Tibial artery (tissue), 4 donors: Measurements from ENCODE around the gene H1-8.

Source experiments
- DNase-seq, 2 donors: peaks; one replicate each; pipeline ENCODE4 v3.0.0-alpha.2; 2019
- H3K27ac ChIP-seq, 2 donors: fragments of 200-600 bp; sonication (generic) in 1 of 2; 1 replicate in 1 of 2; 2 replicates in 1 of 2; pipeline ENCODE4 v1.5.1; 2018 to 2019; ENCODE audit warnings: mild to moderate bottlenecking in 1 of 2
- H3K27me3 ChIP-seq, 2 donors: fragments of 200-600 bp; sonication (generic) in 1 of 2; one replicate each; pipeline versions ENCODE4 v1.5.1 to v1.6.0; 2016 to 2019
- H3K36me3 ChIP-seq, 3 donors: fragments of 200-600 bp; sonication (generic) in 2 of 3; one replicate each; pipeline ENCODE4 v1.5.1; 2016 to 2019; ENCODE audit warnings: mild to moderate bottlenecking in 2 of 3
- H3K4me1 ChIP-seq, 4 donors: fragments of 200-600 bp; sonication (generic) in 2 of 4; 1 replicate in 3 of 4; 2 replicates in 1 of 4; pipeline ENCODE4 v1.5.1; 2016 to 2019
- H3K4me3 ChIP-seq, 2 donors: fragments of 200-600 bp; sonication (generic) in 1 of 2; 1 replicate in 1 of 2; 2 replicates in 1 of 2; pipeline ENCODE4 v1.5.1; 2018 to 2019; ENCODE audit warnings: mild to moderate bottlenecking in 2 of 2
- H3K9me3 ChIP-seq, 3 donors: fragments of 200-600 bp; sonication (generic) in 1 of 3; one replicate each; pipeline ENCODE4 v1.5.1; 2016 to 2019
- CTCF ChIP-seq, 2 experiments: fragments of 200-600 bp in 1 of 2; fragments of 450-650 bp in 1 of 2; IDR thresholded peaks; one replicate each; pipeline ENCODE4 v1.5.1; 2017 to 2019; ENCODE audit warnings: antibody characterized with exemption in 2 of 2, mild to moderate bottlenecking in 1 of 2, moderate library complexity in 1 of 2
- intact Hi-C: fragments of 100-400 bp; cut with DNase I; formaldehyde crosslinking; loops from one replicate; pipeline ENCODE4 v1.15.0; 2023; ENCODE audit warnings: low total_unique reads

Gene H1-8

GRCh38 chr3:129548104-129548965, 5.4 kb downstream of the H1-8 start:
- H3K27ac ChIP-seq: no peak overlapping the region
- intact Hi-C loops: no loop called here
- no peaks in the 10 kb centered on the region for H3K9me3 ChIP-seq
- no peak for TF ChIP-seq CTCF (IDR thresholded peaks at IDR 0.05)
- no peaks in the 10 kb centered on the region for H3K36me3 ChIP-seq
- H3K4me3 ChIP-seq: no peak overlapping the region
- H3K27me3 ChIP-seq: no peaks in the 10 kb centered on the region
- no peak for DNase-seq
- H3K4me1 ChIP-seq: peaks cover 0 to 15% (median 6%) of the 10 kb centered on the region in 4 donors

GRCh38 chr3:129549006-129549800, 6.2 kb downstream of the H1-8 start:
- H3K36me3 ChIP-seq: no peaks in the 10 kb centered on the region
- no peak for DNase-seq
- H3K27me3 ChIP-seq: no peaks in the 10 kb centered on the region
- H3K9me3 ChIP-seq: no peaks in the 10 kb centered on the region
- H3K27ac ChIP-seq: no peak overlapping the region
- intact Hi-C loops: no loop called here
- TF ChIP-seq CTCF (IDR thresholded peaks at IDR 0.05): no peak
- peaks cover 0 to 22% (median 8%) of the 10 kb centered on the region in 4 donors for H3K4me1 ChIP-seq
- H3K4me3 ChIP-seq: no peak overlapping the region

- DNase-seq: no peak
- H3K27me3 ChIP-seq: no peaks in the 10 kb centered on the region
- TF ChIP-seq CTCF (IDR thresholded peaks at IDR 0.05): no peak
- intact Hi-C loops: no loop called here
- H3K27ac ChIP-seq: no peak overlapping the region
- peaks cover 0 to 28% (median 14%) of the 10 kb centered on the region in 4 donors for H3K4me1 ChIP-seq
- no peaks in the 10 kb centered on the region for H3K36me3 ChIP-seq
- H3K9me3 ChIP-seq: no peaks in the 10 kb centered on the region
- no peak overlapping the region for H3K4me3 ChIP-seq
These were observed 6.8 kb downstream of the H1-8 start for GRCh38 chr3:129549805-129550204.

- DNase-seq: no peak
- Histone ChIP-seq H3K4me3 (no peak overlapping the region), H3K36me3 (peaks cover 13 to 18% (median 18%) of the 10 kb centered on the region in 3 donors), H3K27me3 (no peaks in the 10 kb centered on the region), H3K9me3 (no peaks in the 10 kb centered on the region), H3K27ac (peak overlapping the region; percentile 13 to 39), H3K4me1 (peaks cover 3 to 55% (median 36%) of the 10 kb centered on the region in 4 donors)
- TF ChIP-seq CTCF (IDR thresholded peaks at IDR 0.05): no peak
- intact Hi-C loops: no loop called here
These were observed 9.5 kb downstream of the H1-8 start for GRCh38 chr3:129552287-129553050.

- Histone ChIP-seq H3K27me3 (no peaks in the 10 kb centered on the region), H3K4me1 (peaks cover 3 to 62% (median 43%) of the 10 kb centered on the region in 4 donors), H3K4me3 (no peak overlapping the region), H3K9me3 (no peaks in the 10 kb centered on the region), H3K27ac (peak overlapping the region; percentile 13 to 39), H3K36me3 (peaks cover 13 to 21% (median 18%) of the 10 kb centered on the region in 3 donors)
- intact Hi-C loops: no loop called here
- DNase-seq: no peak
- no peak for TF ChIP-seq CTCF (IDR thresholded peaks at IDR 0.05)
These were observed 10.2 kb downstream of the H1-8 start for GRCh38 chr3:129553171-129553570.
